ENCODE results near the gene ZBTB45. TPM values are rescaled to one million over a fixed set of nuclear protein-coding genes. Genes with fewer than 3 reads are reported as not detected.

Gene ZBTB45
- total RNA-seq, 4 donors from 2014 or later: 6.9 to 17.7 (median 8.5) TPM

DNA sequence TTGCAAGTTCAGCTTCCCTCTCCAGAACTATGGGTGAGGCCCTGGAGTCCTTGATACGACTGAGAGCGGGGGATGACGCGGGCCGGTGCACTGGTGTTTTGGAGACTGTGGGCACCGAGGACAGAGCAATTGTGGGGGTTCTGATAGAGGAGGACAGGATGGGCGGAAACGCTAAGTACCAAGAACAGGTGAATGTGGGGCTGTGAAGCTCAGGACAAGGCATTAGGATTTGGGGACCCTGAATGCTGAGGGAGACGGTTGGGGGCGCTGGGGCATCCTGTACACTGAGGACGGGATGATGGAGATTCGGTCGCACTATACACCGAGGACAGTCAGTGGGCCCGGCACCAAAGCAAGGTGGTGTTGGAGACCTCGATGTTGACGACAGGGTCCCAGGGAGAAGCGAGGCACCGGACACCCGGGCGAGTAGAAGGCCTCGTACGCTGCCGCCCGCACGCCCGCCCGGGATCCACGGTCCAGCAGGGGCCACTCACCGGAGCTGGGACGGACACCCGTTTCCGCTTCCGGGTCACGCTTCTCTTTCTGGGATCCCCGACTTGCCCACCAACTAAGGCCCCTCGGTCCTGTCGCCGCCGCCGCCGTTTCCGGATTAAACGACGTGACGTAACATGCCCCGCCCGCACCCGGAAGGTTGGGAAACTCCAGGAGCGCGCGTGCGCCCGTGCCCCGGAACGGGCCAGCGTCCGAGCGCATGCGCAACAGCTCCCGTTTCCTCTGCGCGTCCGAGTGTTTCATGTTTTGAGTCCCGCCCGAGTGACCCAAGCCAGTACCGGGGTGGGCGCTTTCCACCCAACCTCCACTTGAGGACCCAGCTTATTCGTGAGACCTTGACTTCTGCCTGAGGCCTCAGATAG, 35.1 kb upstream of the ZBTB45 start, which contains the start of gene CHMP2A:
CHMP2A (minus strand) TSS at position 612 of the 875 bp plus-strand sequence. CDS start 893 bp downstream, outside the sequence.
- Histone ChIP-seq H3K4me3 (replicated peaks in 1 of 3) (peak within 1 kb of the TSS; percentile 60 to 92 (median 72)), H3K9me3 (no peaks in the 10 kb centered on the region), H3K36me3 (peaks cover 38 to 47% of the 10 kb centered on the region in 2 donors), H3K4me1 (peaks cover 27 to 37% of the 10 kb centered on the region in 2 donors), H3K27me3 (no peaks in the 10 kb centered on the region), H3K27ac (peak within 1 kb of the TSS; percentile 56 to 89 (median 88))
- 1 to 5% methylated on average over 15 to 58 of the region's 69 CpGs for WGBS, 2 donors
- peak in 1 of 2 donors; percentile 72 for TF ChIP-seq POLR2A (IDR thresholded peaks at IDR 0.05)
- TF ChIP-seq, protein P1, sequence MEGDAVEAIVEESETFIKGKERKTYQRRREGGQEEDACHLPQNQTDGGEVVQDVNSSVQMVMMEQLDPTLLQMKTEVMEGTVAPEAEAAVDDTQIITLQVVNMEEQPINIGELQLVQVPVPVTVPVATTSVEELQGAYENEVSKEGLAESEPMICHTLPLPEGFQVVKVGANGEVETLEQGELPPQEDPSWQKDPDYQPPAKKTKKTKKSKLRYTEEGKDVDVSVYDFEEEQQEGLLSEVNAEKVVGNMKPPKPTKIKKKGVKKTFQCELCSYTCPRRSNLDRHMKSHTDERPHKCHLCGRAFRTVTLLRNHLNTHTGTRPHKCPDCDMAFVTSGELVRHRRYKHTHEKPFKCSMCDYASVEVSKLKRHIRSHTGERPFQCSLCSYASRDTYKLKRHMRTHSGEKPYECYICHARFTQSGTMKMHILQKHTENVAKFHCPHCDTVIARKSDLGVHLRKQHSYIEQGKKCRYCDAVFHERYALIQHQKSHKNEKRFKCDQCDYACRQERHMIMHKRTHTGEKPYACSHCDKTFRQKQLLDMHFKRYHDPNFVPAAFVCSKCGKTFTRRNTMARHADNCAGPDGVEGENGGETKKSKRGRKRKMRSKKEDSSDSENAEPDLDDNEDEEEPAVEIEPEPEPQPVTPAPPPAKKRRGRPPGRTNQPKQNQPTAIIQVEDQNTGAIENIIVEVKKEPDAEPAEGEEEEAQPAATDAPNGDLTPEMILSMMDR (IDR thresholded peaks at IDR 0.05): peak in 1 of 6 experiments; percentile 20
- peak; percentile 99 for DNase-seq
- intact Hi-C loops (cut with DNase I): no loop called here

DNA sequence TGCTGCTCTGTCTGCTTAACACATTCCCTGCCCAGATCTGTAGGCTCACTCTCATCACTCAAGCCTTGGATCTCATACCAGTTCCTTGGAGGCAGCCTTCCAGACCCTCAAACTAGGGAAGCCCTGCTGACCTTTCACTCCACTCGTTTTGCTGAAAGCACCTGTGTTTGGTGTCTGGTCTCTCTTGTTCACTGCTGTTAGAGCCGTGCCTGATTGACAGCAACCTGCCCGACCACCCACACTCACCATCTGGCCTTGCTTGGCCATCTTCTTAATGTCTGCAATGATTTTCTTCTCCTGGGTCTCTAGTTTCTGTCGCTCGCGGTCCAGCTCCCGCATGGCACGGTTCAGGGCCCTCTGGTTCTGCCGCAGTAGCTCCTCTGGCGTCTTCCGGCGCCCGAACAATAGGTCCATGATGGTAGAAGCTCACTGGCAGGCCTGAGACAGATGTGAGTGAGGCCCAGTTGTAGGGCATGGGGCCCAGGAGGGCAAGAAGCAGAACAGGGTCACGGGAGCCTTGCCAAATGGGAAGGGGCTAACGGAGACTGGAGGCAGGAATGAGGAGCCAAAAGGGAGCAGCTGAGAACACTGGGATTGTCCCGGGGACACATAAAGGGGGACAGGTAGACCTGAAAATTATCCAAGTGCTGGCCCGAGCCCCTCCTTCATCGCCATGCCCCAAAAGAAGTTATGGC, 34.3 kb upstream of the ZBTB45 start:
- WGBS, 2 donors: 43 to 47% methylated on average over 18 of the region's 18 CpGs
- no peaks in the 10 kb centered on the region for H3K27me3 ChIP-seq
- intact Hi-C loops (cut with DNase I): no loop called here
- peak overlapping the region; percentile 60 to 92 (median 72) for H3K4me3 ChIP-seq (replicated peaks in 1 of 3)
- TF ChIP-seq POLR2A (IDR thresholded peaks at IDR 0.05): no peak
- TF ChIP-seq, protein P1 (IDR thresholded peaks at IDR 0.05): no peak
- H3K9me3 ChIP-seq: no peaks in the 10 kb centered on the region
- H3K4me1 ChIP-seq: peaks cover 26 to 35% of the 10 kb centered on the region in 2 donors
- H3K27ac ChIP-seq: peak overlapping the region; percentile 56 to 89 (median 88)
- H3K36me3 ChIP-seq: peaks cover 46 to 55% of the 10 kb centered on the region in 2 donors
- no peak for DNase-seq

- no peak for DNase-seq
- Histone ChIP-seq H3K9me3 (no peaks in the 10 kb centered on the region), H3K36me3 (peaks cover 59 to 68% of the 10 kb centered on the region in 2 donors), H3K4me1 (peaks cover 24 to 34% of the 10 kb centered on the region in 2 donors), H3K4me3 (replicated peaks in 1 of 3) (no peak overlapping the region), H3K27ac (no peak overlapping the region), H3K27me3 (no peaks in the 10 kb centered on the region)
- 92 to 93% methylated on average over 2 of the region's 2 CpGs for WGBS, 2 donors
- intact Hi-C loops (cut with DNase I): no loop called here
- TF ChIP-seq POLR2A (IDR thresholded peaks at IDR 0.05): no peak
- TF ChIP-seq, protein P1 (IDR thresholded peaks at IDR 0.05): no peak
Observed at GRCh38 chr19:58552655-58553054, 33.0 kb upstream of the ZBTB45 start.

DNA sequence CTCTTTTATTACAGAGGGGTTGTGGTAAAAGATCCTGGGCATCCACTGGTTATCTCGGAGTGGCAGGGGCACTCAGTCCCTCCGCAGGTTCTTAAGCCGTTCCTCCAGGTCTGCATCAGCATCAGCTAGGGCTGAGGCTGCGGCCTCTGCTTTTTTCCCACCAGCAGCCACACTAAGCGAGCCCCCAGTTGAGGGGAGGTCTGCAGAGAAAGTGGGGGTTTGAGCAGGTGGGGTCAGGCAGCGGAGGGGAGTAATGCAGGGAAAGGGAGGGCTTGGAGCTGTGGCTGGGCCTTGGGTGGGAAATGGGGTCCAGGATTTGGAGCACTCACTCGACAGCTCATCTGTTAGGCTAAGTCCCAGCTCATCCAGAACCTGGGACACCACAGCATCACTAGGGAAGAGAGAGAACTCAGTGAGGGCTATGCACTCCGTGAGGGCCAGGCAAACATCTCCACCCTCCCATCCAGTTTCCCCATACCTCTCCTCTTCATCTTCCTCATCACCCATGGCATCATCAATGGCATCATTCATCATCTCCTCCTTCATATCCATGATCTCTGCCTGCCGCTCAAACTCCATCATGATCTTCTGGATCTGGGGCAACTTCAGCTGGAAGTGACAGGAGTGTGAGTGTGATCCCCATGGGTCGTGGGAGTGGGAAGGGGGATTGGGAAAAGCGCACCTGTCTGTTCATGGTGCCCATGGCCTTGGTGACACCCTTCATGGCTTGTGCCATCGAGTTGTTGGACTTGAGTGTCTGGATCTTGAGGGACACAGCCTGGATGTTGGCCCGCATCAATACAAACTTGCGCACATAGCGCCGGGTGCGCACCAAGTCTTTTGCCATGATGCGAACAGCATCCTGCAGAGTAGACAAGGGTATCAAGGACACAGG, 32.2 kb upstream of the ZBTB45 start:
- H3K4me1 ChIP-seq: peaks cover 16 to 28% of the 10 kb centered on the region in 2 donors
- intact Hi-C loops (cut with DNase I): no loop called here
- no peak for DNase-seq
- H3K27me3 ChIP-seq: no peaks in the 10 kb centered on the region
- WGBS, 2 donors: 93 to 95% methylated on average over 17 to 18 of the region's 18 CpGs
- no peak overlapping the region for H3K27ac ChIP-seq
- no peak for TF ChIP-seq POLR2A (IDR thresholded peaks at IDR 0.05)
- H3K9me3 ChIP-seq: no peaks in the 10 kb centered on the region
- H3K36me3 ChIP-seq: peaks cover 66 to 72% of the 10 kb centered on the region in 2 donors
- H3K4me3 ChIP-seq (replicated peaks in 1 of 3): no peak overlapping the region

DNA sequence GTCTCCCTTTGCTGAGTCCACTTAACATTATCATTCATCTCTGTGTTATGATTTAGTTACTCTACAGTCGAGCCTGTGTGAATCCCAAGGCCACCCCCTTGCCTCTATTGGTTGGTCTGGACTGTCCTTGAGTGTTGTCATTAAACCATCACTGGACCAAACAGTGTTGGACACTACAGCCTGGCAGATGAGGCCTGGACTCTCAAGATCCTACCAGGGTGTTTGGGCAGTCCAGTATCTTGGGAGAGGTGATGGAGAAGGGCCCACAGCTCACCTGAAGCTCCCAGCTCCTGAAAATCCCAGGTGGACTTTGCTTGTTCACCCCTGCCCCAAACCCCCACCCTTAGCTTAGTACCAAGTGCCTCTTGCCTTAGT, 31.5 kb upstream of the ZBTB45 start:
- Histone ChIP-seq H3K4me1 (peaks cover 19 to 30% of the 10 kb centered on the region in 2 donors), H3K27ac (no peak overlapping the region), H3K4me3 (replicated peaks in 1 of 3) (no peak overlapping the region), H3K36me3 (peaks cover 58 to 65% of the 10 kb centered on the region in 2 donors), H3K9me3 (no peaks in the 10 kb centered on the region), H3K27me3 (no peaks in the 10 kb centered on the region)
- 59 to 65% methylated on average over 1 of the region's 1 CpG for WGBS, 2 donors
- intact Hi-C loops (cut with DNase I): no loop called here
- TF ChIP-seq, protein P1 (IDR thresholded peaks at IDR 0.05): no peak
- no peak for TF ChIP-seq POLR2A (IDR thresholded peaks at IDR 0.05)
- DNase-seq: no peak

All from thyroid gland (tissue), 4 donors.